ENCODE data around the gene SH3BP5.

GRCh38 chr3:15325228-15325627, 7.2 kb downstream of the SH3BP5 start:
- TF ChIP-seq CTCF (IDR thresholded peaks at IDR 0.05) (no peak), POLR2A (IDR thresholded peaks at IDR 0.05) (no peak)
